ENCODE measurements around the gene NXN.
A peak's percentile ranks its signal among the peaks of the same experiment; 100 is the strongest.
"Not testable (repeated sequence)": the region's sequence is repeated elsewhere in the genome, so short reads cannot be mapped to it uniquely, and the experiment has no call there.

NXN gene

DNA sequence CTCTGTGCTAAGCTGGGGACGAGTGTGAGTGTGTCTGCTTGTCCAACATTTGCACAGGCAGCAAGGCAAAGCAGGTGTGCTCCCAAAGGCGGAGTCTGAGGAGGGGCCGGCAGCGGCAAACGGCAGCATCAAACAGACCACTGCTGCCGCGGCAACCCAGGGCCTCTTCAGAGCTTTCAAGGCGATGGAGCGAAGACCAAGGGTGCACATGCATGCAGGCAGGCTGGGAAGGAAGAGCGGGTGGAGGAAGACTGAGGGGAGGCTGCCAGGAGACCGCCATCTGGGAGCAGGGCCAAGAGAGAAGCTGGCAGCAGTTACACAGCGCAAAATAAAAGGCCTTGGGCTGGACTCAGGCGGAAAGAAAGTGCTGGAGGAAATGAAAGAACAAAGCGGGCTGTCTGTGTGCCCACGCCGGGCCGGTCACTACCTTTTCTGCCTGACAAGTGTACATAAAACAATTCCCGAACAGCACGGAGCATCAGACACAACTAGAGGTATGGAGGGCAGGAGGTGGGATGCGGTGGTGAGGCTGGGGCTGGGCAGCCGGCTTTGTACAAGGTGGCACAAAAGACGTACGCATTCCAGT lies 25.9 kb upstream of the NXN start:
- DNase-seq, result no peak

DNA sequence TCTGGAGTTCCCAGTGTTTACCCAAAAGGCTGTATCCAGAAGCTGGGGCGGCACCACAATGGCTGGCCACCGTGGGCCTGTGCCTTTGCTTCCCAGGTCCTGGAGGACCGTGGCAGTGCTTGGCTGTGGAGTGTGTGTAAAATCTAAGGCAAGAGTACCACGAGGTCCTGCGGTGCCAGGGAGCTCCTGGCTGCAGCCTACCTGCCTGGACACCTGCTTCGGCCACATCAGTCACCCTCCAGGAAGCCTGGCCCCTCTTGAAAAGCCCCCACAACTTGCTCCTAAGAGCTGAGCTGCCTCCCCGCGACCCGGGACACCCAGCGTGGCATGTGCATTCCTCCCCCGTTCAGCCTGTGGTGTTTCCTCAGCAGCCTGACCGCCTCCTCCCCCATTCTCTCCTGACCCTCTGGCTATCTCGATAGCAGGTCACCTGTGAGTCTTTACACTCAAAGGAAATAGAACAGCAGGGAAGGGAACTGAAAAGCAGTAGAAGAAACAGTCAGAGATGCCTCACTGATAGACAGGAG lies 25.3 kb upstream of the NXN start:
- no peak for DNase-seq

DNA sequence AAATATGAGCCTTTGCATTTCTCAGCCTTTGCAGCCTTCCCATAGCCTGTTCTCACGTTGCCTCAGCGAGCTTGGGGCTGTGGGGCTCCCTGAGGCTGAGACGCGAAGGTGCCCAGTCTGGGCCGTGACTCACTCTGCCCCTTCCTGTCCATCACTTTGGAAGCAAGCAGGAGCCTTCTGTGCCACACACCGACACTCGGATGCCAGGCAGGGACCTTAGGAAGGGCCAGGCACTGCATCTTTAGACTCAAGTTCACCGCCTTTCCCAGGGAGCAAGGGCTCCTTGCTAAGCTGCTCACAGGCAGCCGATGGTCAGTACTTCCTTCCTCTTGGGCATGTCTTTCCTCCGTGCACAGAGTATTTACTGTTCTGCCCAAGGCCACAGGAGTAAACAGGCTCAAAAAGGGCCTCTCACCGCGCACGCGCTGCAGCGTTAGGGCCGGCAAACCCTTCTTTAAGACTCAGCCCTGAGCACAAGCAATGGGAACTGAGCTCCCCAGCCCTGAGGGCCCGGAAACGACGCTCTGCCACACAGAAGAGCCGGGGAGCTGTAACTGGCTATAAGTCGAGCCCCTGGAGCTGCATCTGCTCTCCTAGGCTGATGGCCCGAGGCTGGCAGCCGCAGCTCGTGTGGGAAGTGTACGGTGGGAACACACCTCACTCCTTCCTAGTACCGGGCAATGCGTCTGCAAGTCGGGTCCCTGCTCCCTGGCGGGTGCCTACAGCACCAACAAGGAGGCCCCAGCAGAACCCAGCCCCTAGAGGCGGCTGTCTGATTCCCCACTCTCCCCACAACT lies 24.6 kb upstream of the NXN start:
- no peak for DNase-seq

DNA sequence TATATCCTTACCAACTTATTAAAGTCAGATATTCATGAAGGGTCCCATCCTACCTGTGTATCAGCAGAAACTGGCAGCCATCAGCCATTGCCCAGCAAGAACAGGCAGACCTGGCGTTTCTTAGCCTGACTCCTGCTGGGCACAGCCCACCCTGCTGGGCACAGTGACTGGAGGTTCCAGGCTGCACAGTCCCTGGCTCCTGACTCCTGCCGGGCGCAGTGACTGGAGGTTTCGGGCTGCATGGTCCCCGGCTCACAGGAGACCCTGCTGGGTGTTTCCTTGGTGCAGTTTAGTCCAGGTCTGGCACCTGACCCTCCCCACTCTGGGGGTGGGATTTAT lies 24.0 kb upstream of the NXN start:
- DNase-seq, result no peak

DNA sequence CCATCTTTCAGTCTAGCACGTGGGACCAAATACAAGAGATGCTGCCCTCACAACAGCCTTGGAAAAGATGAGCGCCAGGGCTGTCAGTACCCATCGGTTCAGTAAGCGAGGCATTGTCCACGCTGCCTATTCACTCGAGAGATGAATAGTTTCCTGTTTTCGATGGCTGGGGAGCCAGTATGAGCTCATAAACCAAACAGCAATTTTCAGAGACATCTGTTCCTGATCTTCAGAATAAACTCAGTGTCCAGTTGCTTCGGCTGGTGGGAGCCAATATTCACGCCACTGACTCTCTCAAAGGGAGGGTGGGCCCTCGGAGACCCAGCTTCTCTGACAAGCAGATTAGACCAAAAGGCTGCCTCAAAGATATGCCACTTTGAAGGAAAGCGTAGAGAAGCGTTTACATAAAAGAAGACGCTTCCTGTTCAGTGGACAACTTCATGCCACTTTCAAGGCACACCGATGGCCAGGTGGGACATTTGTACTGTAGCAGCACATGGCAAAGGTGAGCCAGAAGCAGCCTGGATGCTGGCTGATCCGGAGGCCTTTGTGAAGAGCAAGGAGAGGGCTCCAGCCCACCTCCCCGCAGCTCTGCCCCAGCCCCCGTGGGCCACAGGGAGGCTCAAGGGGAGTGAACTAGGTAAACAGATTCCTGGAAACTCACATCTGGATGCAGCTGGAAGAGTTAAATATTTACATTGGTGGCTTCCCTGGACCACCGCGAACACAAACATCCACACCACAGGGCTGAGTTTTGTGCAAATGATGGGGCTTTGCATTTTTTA lies 23.4 kb upstream of the NXN start:
- no peak for DNase-seq

DNA sequence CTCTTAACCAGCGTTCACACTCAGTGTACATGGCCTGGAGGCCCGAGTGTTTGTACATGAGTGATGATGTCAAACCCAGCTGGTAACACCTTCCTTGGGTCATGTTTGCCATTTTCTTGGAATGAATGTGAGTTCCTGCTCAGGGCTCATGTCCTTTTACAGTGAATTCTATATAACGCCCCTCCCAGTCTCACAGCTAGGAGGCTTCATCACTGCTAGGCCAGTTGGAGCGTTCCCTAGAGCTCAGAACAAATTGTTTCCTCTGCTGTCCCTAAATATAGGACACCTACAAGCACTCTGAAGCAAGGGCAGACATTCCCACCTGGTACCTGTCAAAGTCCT lies 22.8 kb upstream of the NXN start:
- no peak for DNase-seq

DNA sequence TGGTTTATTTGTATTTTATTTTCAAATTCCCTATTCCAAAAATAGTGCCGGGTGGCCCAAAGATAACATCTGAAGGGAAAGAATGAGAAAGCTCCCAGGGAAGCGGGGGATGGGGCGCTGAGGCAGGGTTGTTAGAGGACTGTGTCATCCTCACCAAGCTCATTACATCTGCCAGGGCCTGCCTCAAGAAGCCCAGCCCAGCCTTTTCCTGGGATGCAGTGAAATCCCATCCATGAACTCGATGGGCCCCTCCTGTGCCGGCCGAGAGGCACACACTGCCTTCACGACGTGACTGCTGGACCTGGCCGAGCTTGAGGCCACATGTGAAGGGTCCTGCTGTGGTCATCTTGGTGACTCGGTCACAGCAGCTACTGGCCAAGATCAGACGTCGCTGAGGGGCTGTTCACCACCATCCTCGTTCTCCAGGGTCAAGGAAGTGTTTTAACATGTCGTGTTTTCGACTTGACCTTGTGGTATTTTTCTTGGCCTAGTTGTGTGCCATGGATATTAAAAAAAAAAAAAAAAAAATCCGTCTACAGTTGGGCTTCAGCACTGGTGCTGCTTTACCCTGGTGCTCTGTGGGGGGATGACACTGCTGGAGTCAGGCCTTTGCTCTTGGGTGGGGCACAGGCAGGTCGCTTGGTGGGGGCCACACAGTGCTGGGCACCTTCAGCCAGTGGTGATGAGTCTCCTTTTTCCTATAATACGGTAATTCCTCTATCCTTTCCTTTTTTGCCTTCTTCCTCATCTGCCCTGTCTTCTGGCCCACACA lies 22.2 kb upstream of the NXN start:
- no peak for DNase-seq

DNA sequence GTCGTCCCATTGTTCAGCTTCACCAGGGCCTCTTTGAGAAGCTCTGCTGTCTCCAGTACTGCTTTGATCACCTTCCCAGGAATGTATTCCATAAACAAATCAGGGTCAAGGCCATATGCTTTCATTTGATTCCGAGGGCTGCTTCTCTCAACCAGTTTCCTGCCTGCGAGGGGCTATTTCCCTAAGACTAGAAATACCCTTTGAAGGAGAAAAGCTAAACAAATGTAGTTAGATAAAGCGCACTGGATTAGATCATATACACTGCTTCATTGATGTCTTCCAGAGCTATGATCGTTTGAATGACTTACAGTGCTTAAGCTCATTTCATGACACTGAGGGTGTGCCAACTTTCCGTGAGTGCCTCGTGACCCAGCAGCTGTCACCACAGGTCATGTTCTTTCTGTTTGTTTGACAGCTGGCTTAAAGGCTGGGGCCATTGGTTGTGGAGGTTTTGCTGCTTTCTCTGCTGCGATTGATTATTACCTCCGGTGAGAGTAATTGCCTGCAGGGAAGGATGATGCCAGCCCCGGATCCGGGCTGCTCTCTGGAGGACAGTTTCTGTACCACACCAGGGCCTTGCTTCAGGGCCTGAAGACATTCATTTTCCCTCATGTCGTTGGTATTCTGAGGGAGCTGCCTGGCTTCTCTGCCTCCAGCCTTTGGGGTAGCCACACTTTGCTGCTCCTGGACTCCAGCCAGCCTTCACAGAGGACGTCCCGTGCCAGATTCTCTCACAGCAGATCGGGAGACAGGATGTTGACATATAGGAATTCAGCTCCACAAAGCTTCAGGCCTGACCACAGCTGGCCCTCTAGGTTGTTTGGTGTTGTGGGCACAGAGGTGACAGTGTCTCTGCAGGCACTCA lies 21.3 kb upstream of the NXN start:
- peak; percentile 47 for DNase-seq

DNA sequence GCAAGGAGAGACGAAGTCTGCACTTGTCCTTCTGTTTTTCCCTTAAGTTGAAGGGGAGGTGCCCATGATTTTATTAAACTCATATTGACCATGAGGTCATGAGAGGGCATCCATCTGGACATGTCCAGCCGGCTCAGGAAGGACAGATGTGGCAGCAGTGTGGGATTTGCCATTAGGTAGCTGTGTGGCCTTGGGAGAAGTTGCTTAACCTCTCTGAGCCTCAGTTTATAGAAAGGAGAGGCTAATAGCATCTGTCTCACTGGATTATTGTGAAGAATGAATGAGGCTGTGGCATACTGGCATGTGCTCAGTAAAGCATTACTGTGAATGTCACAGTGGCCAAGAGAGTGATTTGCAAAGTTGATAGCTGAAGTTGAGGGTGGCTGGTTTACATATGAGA lies 18.5 kb upstream of the NXN start:
- no peak for DNase-seq

DNA sequence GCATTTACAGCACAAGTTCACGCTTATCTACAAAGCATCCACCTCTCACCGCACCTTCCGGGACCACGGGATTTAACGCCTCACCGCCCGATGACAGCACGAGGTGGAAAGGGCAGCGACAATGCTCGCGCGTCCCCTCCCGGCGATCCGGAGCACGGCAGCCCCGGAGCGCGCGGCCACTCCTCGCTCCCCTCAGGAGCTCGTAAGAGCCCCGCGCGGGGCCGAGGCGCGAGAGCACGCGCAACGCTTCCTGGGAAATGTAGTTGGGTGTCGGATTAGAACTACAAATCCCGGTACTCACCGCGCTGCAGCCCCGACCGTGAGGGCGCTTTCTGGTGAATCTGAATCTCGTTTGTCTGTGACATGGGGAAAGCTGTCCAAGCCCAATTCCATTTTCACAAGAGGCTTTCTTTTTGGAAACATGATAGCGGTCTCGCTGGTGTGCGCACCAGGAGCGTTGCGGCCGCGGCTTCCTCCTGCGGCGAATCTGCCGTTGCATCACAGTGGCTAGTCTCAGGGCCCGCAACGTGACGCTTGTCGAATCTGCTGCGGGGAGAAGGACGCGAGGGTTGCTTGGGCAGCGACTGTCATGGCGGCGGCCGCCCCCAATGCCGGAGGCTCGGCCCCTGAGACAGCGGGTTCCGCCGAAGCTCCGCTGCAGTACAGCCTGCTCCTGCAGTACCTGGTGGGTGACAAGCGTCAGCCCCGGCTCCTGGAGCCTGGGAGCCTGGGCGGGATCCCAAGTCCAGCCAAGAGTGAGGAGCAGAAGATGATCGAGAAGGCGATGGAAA lies 17.2 kb upstream of the NXN start, which contains the start of gene TIMM22:
TSS of gene TIMM22 (plus strand) at position 576 of the 791 bp plus-strand sequence. CDS start at position 590, 14 bp downstream.
- peak; percentile 98 for DNase-seq

DNA sequence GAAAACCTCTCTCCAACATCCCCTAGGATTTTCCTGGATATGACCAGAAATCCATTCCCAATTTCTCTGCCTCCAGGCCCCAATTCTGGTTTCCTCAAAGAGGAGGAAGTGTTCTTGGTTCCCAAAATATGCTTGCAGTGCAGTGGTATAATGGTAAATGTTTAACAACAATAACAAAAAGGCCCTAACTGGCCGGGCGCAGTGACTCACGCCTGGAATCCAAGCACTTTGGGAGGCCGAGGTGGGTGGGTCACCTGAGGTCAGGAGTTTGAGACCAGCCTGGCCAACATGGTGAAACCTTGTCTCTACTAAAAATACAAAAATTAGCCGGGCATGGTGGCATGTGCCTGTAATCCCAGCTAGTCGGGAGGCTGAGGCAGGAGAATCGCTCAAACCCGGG lies 15.7 kb upstream of the NXN start:
- not testable (repeated sequence) for DNase-seq

DNA sequence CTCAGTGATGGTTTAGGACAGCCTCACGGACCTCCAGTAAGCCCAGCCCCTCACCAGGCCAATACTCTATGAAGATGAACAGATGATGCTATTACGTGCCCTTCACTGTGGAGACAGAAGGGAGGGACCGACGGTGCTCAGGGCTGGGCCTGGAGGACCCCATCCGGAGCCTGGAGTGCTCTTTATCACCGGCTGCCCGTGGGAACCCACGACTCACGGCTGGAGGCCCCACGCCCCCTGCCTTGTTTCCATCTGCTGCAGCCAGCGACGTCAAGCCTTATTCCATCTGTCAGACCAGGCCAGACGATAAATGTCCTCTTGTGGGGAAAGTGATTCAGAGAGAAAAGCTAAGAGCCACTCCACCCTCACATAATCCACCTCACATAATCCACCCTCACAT lies 13.4 kb upstream of the NXN start:
- no peak for DNase-seq

DNA sequence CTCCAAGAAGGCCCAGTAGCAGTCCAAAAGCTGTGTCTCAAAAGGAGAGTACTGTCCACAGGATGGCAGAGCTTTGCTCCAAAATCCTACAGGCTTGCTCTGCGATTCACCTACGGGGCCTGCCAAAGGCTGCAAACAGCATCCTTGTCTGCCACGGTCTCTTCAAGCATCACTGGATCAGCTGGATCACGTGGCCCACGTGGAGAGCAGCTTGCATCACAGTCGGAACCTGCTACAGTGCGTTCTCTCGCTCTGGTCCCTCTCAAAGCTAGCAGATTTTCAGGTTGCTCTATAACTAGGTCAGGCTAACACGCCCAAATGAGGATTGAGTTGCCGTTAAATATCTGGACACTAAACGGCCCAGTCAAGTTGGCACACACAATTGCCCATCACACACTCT lies 9.0 kb upstream of the NXN start:
- no peak for DNase-seq

DNA sequence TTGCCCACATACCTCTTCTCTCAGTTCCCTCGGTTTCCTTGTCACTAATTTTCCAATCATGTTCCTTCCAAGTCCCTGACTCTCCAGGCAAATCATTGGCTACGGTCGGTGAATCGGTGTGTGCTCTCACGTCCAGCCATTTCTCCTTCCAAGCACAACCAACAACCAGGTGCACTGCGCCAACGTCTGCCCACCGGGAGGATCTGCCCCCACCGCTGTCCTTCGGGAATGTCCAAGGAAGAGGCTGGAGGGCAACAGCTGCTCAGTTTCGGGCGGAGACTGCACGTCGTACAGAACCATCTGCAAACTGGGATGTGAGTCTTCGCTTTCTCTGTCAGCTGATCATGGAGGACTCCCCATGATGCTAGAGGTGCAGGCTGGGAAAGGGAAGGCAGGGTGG lies 8.4 kb upstream of the NXN start:
- no peak for DNase-seq

DNA sequence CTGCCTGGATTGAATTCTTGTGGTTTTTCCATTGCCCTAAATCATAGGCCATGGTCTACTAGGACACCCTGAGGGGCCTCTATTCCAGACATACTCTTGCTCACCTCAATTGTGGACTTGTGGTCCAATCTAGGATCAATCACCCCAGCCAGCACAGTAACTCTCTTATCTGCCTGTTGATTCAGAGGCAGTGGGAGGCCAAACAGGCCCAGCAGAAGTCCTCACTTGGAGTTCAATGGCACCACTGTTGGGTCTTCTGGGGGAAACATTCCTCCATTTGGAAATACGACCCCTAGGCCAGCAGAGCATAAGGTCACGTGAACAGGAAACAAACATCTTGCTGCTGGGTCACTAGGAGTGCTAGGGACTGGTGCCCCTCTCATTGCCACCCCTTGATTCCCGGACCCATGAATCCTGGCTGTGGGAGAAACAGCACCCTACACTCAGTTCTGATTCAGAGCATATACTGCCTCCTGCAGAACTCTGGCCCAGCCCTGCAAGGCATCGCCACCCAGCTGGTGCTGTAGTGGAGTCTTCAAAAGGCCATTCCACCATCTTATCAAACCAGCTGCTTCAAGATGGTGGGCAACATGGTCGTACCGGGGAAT lies 6.8 kb upstream of the NXN start:
- DNase-seq, result no peak

DNA sequence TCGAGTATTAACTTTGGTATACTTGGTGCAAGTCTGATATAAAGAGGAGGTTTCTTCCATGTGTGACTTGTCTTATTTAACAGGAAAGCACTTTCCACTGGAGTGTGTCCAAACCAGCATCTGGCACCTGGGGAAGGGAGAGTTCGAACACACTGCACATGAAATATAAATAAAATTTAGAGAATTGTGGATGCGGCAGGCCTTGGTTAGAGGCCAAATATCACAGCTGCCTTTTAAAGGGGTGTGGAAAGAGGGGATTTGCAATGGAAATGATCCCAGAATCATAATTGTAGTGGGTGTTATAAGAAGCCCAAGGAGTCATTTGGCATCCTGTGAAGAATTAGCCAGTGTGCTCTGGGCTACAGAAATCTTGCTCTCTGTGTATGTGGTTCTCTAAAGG lies 4.3 kb upstream of the NXN start:
- no peak for DNase-seq

DNA sequence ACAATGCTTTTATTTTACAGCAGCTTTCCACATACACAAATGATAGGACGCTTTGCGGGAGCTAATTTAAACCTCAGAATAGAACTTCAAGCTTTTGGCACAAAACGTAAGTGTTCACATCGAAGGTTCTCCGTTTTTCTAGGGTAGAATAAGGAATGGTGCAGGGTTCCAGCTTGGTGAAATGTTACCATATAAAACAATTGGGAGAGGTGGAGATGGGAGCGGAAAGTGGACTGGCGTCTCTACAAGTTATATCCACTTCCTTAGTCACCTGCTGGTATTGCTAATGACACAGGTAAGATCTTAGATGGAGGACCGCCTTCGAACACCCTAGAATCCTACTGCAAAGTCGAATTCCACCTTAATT lies 1.7 kb upstream of the NXN start:
- no peak for DNase-seq

DNA sequence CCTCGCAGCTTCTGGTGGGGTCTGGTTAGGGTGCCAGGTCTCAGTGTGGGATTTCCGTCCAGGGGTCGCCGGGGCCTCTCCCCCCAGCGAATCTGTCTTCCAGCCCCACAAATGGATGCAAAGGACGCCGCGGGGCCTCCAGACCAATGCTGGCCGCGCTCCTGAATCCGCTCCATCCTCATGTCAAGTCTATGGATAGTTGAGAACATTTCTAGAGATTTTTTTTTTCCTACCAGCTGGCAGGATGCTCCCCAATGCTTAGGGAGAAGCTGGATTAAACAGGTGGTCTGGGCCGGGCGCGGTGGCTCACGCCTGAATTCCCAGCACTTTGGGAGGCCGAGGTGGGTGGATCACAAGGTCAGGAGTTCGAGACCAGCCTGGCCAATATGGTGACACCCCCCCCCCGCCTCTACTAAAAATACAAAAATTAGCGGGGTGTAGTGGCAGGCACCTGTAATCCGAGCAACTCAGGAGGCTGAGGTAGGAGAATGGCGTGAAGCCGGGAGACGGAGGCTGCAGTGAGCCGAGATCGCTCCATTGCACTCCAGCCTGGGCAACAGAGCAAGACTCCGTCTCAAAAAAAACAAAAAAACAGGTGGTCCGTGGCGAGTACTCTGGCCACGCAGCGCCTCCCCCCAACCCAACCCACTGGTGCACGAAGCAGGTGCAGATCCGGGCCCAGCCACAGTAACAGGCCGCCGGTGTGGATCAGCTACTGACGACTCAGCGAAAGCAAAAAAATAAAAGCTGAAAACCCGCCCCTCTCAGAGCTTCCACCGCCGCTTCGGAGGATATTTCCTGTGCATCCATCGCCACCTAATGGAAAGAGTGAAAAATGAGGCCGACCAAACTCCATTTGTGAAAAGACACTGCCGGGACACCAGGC lies 1.1 kb upstream of the NXN start:
- peak; percentile 82 for DNase-seq

DNA sequence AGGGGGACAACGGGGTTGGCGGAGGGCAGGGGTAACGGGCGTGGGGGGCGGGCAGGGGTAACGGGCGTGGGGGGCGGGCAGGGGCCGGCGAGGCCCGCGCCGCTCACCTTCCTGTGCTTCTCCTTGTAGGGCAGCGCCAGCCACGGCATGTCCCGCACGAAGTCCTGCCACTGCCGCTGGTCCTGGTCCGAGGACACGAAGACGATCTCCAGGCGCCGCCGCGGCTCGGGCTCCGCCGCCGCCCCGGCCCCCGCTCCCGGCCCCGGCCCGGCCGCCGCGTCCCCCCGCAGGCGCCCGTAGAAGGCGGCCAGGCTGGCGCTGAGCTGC lies 401 bp downstream of the NXN start:
- no peak for DNase-seq
